Hepatocyte (in vitro differentiated cells): Measurements from ENCODE around the gene WFDC8. TPM values are rescaled to one million over a fixed set of nuclear protein-coding genes. Genes with fewer than 3 reads are reported as not detected.
"Not testable (repeated sequence)": the region's sequence is repeated elsewhere in the genome, so short reads cannot be mapped to it uniquely, and the experiment has no call there.

Experiments
- DNase-seq: peaks from one replicate; pipeline ENCODE4 v3.0.0-alpha.2; 2016; ENCODE audit warnings: low spot score
- H2AFZ ChIP-seq: fragments of 200-600 bp; sonication (generic); 2 replicates; pipeline ENCODE4 v1.6.0; 2016; ENCODE audit warnings: antibody characterized with exemption, mild to moderate bottlenecking
- H3K27ac ChIP-seq: fragments of 200-600 bp; sonication (generic); 2 replicates; pipeline ENCODE4 v1.5.1; 2016; ENCODE audit warnings: mild to moderate bottlenecking
- H3K27me3 ChIP-seq: fragments of 200-600 bp; sonication (generic); 2 replicates; pipeline ENCODE4 v1.6.1; 2016
- H3K36me3 ChIP-seq: fragments of 200-600 bp; sonication (generic); replicated peaks from 2 replicates; pipeline ENCODE4 v1.5.1; 2016; ENCODE audit warnings: low read depth; ENCODE audit not compliant: insufficient read depth
- H3K4me1 ChIP-seq: fragments of 200-600 bp; sonication (generic); 2 replicates; pipeline ENCODE4 v1.5.1; 2016; ENCODE audit warnings: mild to moderate bottlenecking, moderate library complexity; ENCODE audit not compliant: insufficient read depth
- H3K4me2 ChIP-seq: fragments of 200-600 bp; sonication (generic); 2 replicates; pipeline ENCODE4 v1.6.0; 2016
- H3K4me3 ChIP-seq: fragments of 200-600 bp; sonication (generic); 2 replicates; pipeline ENCODE4 v1.5.1; 2016; ENCODE audit warnings: mild to moderate bottlenecking
- H3K79me2 ChIP-seq: fragments of 200-600 bp; sonication (generic); 2 replicates; pipeline ENCODE4 v1.6.0; 2017; ENCODE audit warnings: mild to moderate bottlenecking
- H3K9me2 ChIP-seq: fragments of 200-600 bp; sonication (generic); replicated peaks from 2 replicates; pipeline ENCODE4 v1.6.0; 2017; ENCODE audit warnings: mild to moderate bottlenecking; ENCODE audit not compliant: insufficient read depth
- H3K9me3 ChIP-seq: fragments of 200-600 bp; sonication (generic); 2 replicates; pipeline ENCODE4 v1.5.1; 2016; ENCODE audit warnings: low read depth, mild to moderate bottlenecking
- H4K20me1 ChIP-seq: fragments of 200-600 bp; sonication (generic); 2 replicates; pipeline ENCODE4 v1.6.0; 2016; ENCODE audit warnings: mild to moderate bottlenecking; ENCODE audit not compliant: insufficient read depth, poor library complexity, severe bottlenecking
- CTCF ChIP-seq: fragments of 200-600 bp; sonication (generic); IDR thresholded peaks from 2 replicates; pipeline ENCODE4 v1.5.1; 2016; ENCODE audit warnings: antibody characterized with exemption, mild to moderate bottlenecking; ENCODE audit not compliant: poor library complexity
- EZH2 ChIP-seq: fragments of 200-600 bp; sonication (generic); IDR thresholded peaks from 2 replicates; pipeline ENCODE4 v1.6.1; 2016; ENCODE audit warnings: antibody characterized with exemption, mild to moderate bottlenecking, borderline replicate concordance
- EZH2phosphoT487 ChIP-seq: fragments of 200-600 bp; sonication (generic); IDR thresholded peaks from one replicate; pipeline ENCODE4 v1.6.1; 2018; ENCODE audit warnings: antibody characterized with exemption, mild to moderate bottlenecking, low read depth, moderate library complexity; ENCODE audit not compliant: unreplicated experiment, severe bottlenecking
- WGBS: methylation state at CpG from one replicate; pipeline ENCODE4 v1.1.6; 2016; ENCODE audit warnings: low lambda C conversion rate; ENCODE audit errors: missing lambda C conversion rate; 5-methylcytosine and 5-hydroxymethylcytosine counted together
- polyA plus RNA-seq: library from polyadenylated mRNA; unstranded; fragments of >200 nt; fragmentation: Nextera tagmentation; extraction: Ambion mirVana; gene quantifications from 2 replicates; pipeline ENCODE4 v1.2.1, GENCODE V29; 2016
- total RNA-seq: library from RNA; depleted of rRNA; stranded (reverse); fragments of >200 nt; gene quantifications from 2 replicates; pipeline ENCODE4 v1.2.3, GENCODE V29; 2014

The WFDC8 gene
- total and polyA plus RNA-seq, 2 experiments from 2014 or later = not detected

GRCh38 chr20:45593498-45593897, 14.4 kb upstream of the WFDC8 start:
- no peaks in the 10 kb centered on the region for H3K36me3 ChIP-seq
- DNase-seq = no peak
- H3K4me3 ChIP-seq = no peak overlapping the region
- H4K20me1 ChIP-seq = no peaks in the 10 kb centered on the region
- TF ChIP-seq CTCF (no peak), EZH2 (no peak), EZH2phosphoT487 (no peak)
- no peak overlapping the region for H3K27ac ChIP-seq
- H3K27me3 ChIP-seq = no peaks in the 10 kb centered on the region
- no peaks in the 10 kb centered on the region for H3K79me2 ChIP-seq
- WGBS = 4% methylated on average over 1 of the region's 1 CpG
- H2AFZ ChIP-seq = no peak overlapping the region
- H3K9me2 ChIP-seq = no peaks in the 10 kb centered on the region
- no peaks in the 10 kb centered on the region for H3K9me3 ChIP-seq
- H3K4me1 ChIP-seq = no peaks in the 10 kb centered on the region
- no peak overlapping the region for H3K4me2 ChIP-seq

- no peaks in the 10 kb centered on the region for H4K20me1 ChIP-seq
- no peaks in the 10 kb centered on the region for H3K9me2 ChIP-seq
- H3K79me2 ChIP-seq = no peaks in the 10 kb centered on the region
- no peak for TF ChIP-seq EZH2phosphoT487
- TF ChIP-seq CTCF = peak; percentile 60
- no peak overlapping the region for H2AFZ ChIP-seq
- no peak overlapping the region for H3K27ac ChIP-seq
- H3K4me1 ChIP-seq = no peaks in the 10 kb centered on the region
- no peaks in the 10 kb centered on the region for H3K27me3 ChIP-seq
- peak; percentile 61 for DNase-seq
- 65% methylated on average over 5 of the region's 5 CpGs for WGBS
- no peaks in the 10 kb centered on the region for H3K9me3 ChIP-seq
- no peak overlapping the region for H3K4me2 ChIP-seq
- H3K4me3 ChIP-seq = no peak overlapping the region
- H3K36me3 ChIP-seq = no peaks in the 10 kb centered on the region
These were observed 13.6 kb upstream of the WFDC8 start for GRCh38 chr20:45592574-45593189.

GRCh38 chr20:45589725-45590124, 10.6 kb upstream of the WFDC8 start:
- H3K9me2 ChIP-seq = no peaks in the 10 kb centered on the region
- no peaks in the 10 kb centered on the region for H3K36me3 ChIP-seq
- no peak overlapping the region for H3K27ac ChIP-seq
- H3K4me1 ChIP-seq = no peaks in the 10 kb centered on the region
- H3K9me3 ChIP-seq = no peaks in the 10 kb centered on the region
- H3K79me2 ChIP-seq = no peaks in the 10 kb centered on the region
- no peak for DNase-seq
- 43% methylated on average over 1 of the region's 1 CpG for WGBS
- H2AFZ ChIP-seq = no peak overlapping the region
- no peak overlapping the region for H3K4me2 ChIP-seq
- H4K20me1 ChIP-seq = no peaks in the 10 kb centered on the region
- no peaks in the 10 kb centered on the region for H3K27me3 ChIP-seq
- TF ChIP-seq EZH2phosphoT487 = no peak
- TF ChIP-seq CTCF = no peak
- TF ChIP-seq EZH2 = no peak
- no peak overlapping the region for H3K4me3 ChIP-seq

GRCh38 chr20:45588800-45589199, 9.7 kb upstream of the WFDC8 start:
- Histone ChIP-seq H3K36me3 (no peaks in the 10 kb centered on the region), H3K27me3 (no peaks in the 10 kb centered on the region), H3K4me2 (no peak overlapping the region), H4K20me1 (no peaks in the 10 kb centered on the region), H3K27ac (no peak overlapping the region), H3K4me1 (no peaks in the 10 kb centered on the region), H2AFZ (no peak overlapping the region), H3K4me3 (no peak overlapping the region), H3K9me3 (no peaks in the 10 kb centered on the region), H3K79me2 (no peaks in the 10 kb centered on the region), H3K9me2 (no peaks in the 10 kb centered on the region)
- TF ChIP-seq EZH2phosphoT487 (no peak), CTCF (no peak), EZH2 (no peak)
- DNase-seq = no peak
- WGBS = 80% methylated on average over 2 of the region's 2 CpGs

GRCh38 chr20:45585986-45586385, 6.9 kb upstream of the WFDC8 start:
- not testable (repeated sequence) for H3K9me3 ChIP-seq, H3K4me1 ChIP-seq, H3K36me3 ChIP-seq, H3K79me2 ChIP-seq, DNase-seq, H3K27me3 ChIP-seq, H4K20me1 ChIP-seq, H3K27ac ChIP-seq, H3K4me2 ChIP-seq, H2AFZ ChIP-seq, H3K9me2 ChIP-seq, H3K4me3 ChIP-seq
- 90% methylated on average over 5 of the region's 5 CpGs for WGBS
